ENCODE results near the gene MRFAP1.

The MRFAP1 gene

GRCh38 chr4:6634746-6635145 is 5.7 kb upstream of the MRFAP1 start:
- no peak for TF ChIP-seq CTCF (IDR thresholded peaks at IDR 0.05; ENCODE audit: unreplicated experiment in 3 of 3)
- no peak overlapping the region for H3K27ac Mint-ChIP-seq
- no peaks in the 10 kb centered on the region for H3K36me3 Mint-ChIP-seq (ENCODE audit: low read depth)
- no peaks in the 10 kb centered on the region for H3K4me1 Mint-ChIP-seq
- H3K9me3 Mint-ChIP-seq = no peaks in the 10 kb centered on the region
- no peak overlapping the region for H3K4me3 Mint-ChIP-seq
- no peaks in the 10 kb centered on the region for H3K27me3 Mint-ChIP-seq (ENCODE audit: low read depth)

- no peak for TF ChIP-seq CTCF (IDR thresholded peaks at IDR 0.05; ENCODE audit: unreplicated experiment in 3 of 3)
- H3K36me3 Mint-ChIP-seq (ENCODE audit: low read depth) = peaks cover 37% of the 10 kb centered on the region
These were observed 1.3 kb upstream of the MRFAP1 start for GRCh38 chr4:6639137-6639680.

DNA sequence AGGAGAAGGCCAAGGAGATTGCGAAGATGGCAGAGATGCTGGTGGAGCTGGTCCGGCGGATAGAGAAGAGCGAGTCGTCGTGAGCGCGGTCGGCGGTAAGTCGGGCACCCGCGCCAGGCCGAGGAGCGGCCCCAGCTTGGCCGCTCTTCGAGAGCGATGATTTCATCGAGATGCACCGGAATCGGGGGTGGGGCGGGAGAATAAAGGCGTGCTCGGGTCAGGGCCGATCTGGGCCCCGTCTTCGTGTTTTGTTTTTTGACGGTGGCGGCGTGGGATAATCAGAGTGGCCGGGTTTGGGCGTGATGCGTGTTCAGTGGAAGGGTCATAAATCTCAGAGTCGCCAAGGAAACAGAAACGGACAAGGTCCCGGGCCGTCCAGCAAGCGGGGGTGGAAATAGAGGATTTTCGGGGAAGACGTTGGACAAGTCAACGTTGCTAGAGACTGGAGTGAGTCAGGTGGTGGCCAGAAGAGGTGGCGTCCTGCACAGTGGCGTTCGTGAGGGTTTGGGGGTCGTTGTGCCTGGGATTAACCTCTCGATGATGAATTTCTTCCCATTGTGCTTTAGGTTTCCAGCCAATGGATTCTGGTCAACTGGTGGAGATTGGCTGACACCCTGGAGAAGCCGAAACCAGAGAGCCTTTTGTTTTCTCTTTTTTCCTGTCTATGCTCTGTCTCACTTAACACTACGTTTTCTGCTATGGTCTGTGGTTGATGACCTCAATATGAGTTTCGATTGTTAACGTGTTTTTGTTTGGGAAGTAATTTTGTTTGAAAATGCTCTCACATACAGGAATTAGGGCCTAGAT is 882 bp downstream of the MRFAP1 start:
- H3K36me3 Mint-ChIP-seq (ENCODE audit: low read depth) = peaks cover 49% of the 10 kb centered on the region
- H3K27me3 Mint-ChIP-seq (ENCODE audit: low read depth) = no peaks in the 10 kb centered on the region
- peak overlapping the region; percentile 99 to 100 (median 100) for H3K27ac Mint-ChIP-seq
- no peaks in the 10 kb centered on the region for H3K9me3 Mint-ChIP-seq
- H3K4me1 Mint-ChIP-seq = peaks cover 40% of the 10 kb centered on the region
- peak overlapping the region; percentile 98 to 100 (median 99) for H3K4me3 Mint-ChIP-seq
- TF ChIP-seq CTCF (IDR thresholded peaks at IDR 0.05; ENCODE audit: unreplicated experiment in 3 of 3) = no peak

More at GRCh38 chr4:6639137-6639680, 1.3 kb upstream of the MRFAP1 start:
- Mint-ChIP-seq H3K4me1 (peaks cover 40% of the 10 kb centered on the region), H3K27me3 (ENCODE audit: low read depth) (no peaks in the 10 kb centered on the region), H3K4me3 (peak overlapping the region; percentile 76 to 99 (median 78)), H3K9me3 (no peaks in the 10 kb centered on the region), H3K27ac (no peak overlapping the region)

DNA sequence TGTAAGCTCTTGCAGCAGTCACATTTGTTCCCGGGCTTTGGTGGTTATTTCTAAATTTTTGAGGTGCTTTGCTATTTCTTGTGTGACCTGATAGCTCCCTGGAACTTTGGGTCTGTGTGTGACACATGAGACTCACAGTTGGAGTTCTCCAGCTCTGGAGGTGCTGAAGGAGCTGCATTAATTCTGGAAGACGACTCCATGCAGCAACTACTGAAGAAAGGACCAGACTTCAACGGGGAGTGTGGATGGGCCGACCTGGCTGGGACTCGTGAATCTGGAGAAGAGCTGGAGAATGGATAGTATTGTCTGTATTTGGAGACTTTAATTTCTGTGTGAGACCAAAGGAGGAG is 1.5 kb downstream of the MRFAP1 start:
- H3K9me3 Mint-ChIP-seq = no peaks in the 10 kb centered on the region
- H3K4me3 Mint-ChIP-seq = peak overlapping the region; percentile 98 to 100 (median 99)
- H3K4me1 Mint-ChIP-seq = peaks cover 40% of the 10 kb centered on the region
- peaks cover 49% of the 10 kb centered on the region for H3K36me3 Mint-ChIP-seq (ENCODE audit: low read depth)
- H3K27me3 Mint-ChIP-seq (ENCODE audit: low read depth) = no peaks in the 10 kb centered on the region
- H3K27ac Mint-ChIP-seq = peak overlapping the region; percentile 99 to 100 (median 100)
- no peak for TF ChIP-seq CTCF (IDR thresholded peaks at IDR 0.05; ENCODE audit: unreplicated experiment in 3 of 3)

- Mint-ChIP-seq H3K9me3 (no peaks in the 10 kb centered on the region), H3K4me3 (peak overlapping the region; percentile 98 to 100 (median 99)), H3K4me1 (peaks cover 40% of the 10 kb centered on the region), H3K27ac (peak overlapping the region in 2 of 3 experiments; percentile 29 to 99), H3K36me3 (ENCODE audit: low read depth) (peaks cover 49% of the 10 kb centered on the region), H3K27me3 (ENCODE audit: low read depth) (no peaks in the 10 kb centered on the region)
- TF ChIP-seq CTCF (IDR thresholded peaks at IDR 0.05; ENCODE audit: unreplicated experiment in 3 of 3) = no peak
These were observed 2.8 kb downstream of the MRFAP1 start for GRCh38 chr4:6643141-6643847.
